GM19351 (cell line): ENCODE data around the gene RTL9.
A peak's percentile ranks its signal among the peaks of the same experiment; 100 is the strongest.
"Not testable (repeated sequence)": the region's sequence is repeated elsewhere in the genome, so short reads cannot be mapped to it uniquely, and the experiment has no call there.

Experiments
- ATAC-seq: cut with Tn5 transposase; IDR thresholded peaks from one replicate; pipeline ENCODE4 v1.9.1; 2021; ENCODE audit warnings: mild to moderate bottlenecking, moderate library complexity; ENCODE audit not compliant: unreplicated experiment

RTL9 gene

DNA sequence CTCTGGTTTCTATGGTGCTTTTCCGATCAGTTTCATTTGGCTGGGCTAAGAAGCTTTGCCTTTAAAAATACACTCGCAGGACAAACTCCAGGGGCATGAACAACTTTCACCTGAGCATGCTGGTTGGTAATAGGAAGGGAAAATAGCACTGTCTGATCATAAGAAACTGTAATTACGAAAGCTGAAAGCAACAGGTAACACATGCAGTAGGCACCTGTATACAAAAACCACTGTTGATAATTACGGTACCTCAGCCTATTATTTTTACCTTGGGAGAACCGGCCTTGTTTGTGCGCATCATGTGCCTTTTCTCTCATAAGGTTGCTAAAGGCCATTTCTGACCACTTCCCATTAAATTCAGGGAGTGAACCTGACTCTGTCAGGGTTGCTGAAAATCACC is 45.7 kb downstream of the RTL9 start:
- ATAC-seq: no peak

DNA sequence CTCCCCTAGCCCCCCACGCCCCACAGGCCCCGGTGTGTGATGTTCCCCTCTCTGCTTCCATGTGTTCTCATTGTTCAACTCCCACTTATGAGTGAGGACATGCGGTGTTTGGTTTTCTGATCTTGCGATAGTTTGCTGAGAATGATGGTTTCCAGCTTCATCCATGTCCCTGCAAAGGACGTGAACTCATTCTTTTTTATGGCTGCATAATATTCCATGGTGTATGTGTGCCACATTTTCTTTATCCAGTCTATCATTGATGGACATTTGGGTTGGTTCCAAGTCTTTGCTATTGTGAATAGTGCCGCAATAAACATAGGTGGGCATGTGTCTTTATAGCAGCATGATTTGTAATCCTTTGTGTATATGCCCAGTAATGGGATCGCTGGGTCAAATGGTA is 47.6 kb downstream of the RTL9 start:
- not testable (repeated sequence) for ATAC-seq

DNA sequence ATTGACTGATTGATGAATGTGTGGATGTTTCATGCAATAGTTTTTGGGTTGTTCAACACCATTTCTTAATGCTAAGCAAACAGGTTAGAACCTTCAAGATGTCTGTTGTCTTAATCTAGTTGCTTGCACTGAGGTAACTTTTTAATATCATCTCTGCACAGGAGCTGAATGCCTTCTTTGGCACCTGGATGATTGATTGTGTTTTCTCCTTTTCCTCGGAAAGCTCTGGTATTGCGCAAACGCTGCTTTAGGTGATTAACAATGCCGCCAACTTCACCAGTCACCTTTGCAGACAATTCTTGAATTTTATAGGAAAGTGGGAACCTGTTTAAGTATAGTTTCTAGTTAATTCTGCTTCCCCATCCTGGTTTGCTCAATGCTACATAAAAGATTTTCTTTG is 48.2 kb downstream of the RTL9 start:
- no peak for ATAC-seq

DNA sequence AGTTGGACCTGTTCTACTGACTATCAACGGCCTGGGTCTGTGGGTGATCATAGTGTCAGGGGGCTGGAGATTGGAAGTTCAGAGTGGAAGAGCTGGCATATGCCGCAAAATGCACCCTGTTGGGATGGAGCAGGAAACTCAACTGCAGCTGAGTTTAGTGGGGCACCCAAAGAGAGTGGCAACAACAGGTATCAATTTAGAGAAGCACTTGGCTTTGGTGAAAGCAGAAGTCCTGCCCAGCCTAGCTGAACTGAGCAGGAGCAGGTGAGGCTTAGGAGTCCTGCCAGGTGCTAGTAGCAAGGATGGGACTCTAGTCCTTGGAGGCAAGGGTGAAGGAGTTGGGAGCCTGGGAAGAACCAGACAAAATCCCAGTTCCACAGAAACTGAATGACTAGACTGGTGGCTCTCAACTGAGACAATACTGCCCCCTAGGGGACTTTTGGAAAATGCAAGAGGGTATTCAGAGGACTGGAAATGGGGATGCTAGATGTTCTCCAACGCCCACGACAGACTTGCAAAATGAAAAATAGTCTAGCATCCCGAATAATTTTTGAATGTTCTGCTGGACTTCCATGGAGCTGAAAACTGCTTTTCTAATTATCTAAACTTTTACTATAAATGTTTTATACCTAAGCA is 49.4 kb downstream of the RTL9 start:
- peak; percentile 67 for ATAC-seq
